ENCODE measurements around the gene CTNND2.

The CTNND2 gene

DNA sequence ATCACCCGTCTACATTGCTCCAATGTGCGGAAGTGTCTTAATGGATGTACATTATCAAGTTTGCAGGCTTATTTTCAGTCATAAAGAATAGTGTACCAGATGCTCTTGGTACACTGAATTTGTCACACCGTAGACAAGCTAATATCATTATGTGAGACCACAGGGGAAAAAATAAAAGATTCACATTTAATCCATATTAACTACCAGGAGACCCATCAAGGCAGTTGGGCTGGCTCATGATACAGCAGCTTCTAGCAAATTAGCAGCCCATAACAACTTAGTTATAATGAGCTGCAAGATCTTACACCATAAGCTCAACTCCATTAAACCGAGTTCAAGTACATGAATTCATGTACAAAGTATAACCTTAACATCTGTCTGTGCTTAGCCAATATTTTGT, 324.9 kb downstream of the CTNND2 start:
- no peak for DNase-seq

DNA sequence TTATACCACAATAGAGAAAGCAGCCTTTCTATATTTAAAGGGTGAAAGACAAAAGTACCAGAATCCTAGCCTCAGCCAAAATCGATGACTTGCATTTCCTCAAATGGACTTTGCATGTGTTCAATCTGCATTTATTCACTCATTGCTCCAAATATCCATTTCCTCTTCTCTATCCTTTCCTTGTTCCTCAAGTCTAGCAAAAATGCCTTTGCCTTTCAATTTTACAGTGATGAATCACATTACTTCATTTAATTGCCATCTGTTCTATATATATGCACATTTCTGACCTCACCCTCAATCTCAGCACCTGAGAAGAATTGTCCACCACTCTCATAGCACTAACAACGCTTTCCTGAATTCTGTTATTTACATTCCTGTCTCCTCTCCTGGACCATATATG, 329.5 kb downstream of the CTNND2 start:
- DNase-seq: no peak

DNA sequence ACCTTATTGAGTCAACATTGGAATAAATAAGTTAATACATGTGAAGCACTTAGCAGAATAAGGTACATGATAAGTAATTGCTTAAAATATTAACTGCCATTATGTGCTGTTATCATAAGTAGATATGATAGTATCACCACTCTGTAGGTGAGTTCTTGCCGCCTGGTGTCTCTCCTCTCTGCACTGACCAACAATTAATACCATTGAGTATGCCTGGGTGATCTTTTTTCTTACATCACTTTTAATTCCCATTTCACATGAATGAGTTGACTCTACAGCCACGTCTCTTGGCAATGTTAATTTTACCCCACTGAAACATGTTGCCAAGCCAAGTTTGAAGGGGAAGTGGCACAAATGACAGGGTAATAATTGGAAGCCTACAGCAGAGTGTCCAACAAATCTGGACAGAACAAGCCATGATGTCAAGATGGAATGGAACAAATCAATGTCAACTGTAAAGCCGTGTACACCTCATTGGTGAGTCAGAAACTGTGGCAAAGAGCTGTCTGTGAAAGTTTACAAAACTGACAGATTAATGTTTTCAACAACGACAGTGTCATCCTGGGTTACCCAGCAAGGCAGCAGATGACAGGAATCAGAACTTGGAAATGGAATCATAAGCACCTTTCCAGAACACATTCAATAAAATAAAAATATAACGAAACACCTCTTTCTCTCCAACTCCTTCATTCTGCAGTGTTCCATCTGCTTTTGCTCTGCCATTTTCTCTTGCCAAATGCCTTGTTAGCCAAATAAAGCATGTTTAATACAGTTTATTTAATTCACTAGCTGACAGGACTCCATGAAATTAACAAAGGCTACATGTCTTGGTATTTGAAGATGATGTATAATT, 330.9 kb downstream of the CTNND2 start:
- DNase-seq: no peak

DNA sequence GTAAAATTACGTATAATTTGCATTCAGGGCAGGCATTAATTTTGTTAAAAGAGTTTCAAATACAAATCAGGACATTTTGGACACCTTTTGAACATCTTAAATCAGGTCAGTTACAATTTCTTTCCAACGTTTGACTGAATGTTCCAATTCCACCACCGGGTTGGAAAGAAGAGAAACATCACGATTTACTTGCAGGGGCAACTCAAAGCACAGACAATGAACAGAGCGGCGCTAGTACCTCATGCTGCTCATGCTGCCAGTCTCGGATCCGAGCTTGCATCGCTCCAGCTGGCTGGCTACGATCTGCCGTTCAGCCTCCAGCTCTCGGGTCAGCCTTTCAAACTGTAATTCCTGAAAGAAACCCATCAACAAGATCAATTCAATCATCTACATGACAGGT, 339.5 kb downstream of the CTNND2 start:
- no peak for DNase-seq

DNA sequence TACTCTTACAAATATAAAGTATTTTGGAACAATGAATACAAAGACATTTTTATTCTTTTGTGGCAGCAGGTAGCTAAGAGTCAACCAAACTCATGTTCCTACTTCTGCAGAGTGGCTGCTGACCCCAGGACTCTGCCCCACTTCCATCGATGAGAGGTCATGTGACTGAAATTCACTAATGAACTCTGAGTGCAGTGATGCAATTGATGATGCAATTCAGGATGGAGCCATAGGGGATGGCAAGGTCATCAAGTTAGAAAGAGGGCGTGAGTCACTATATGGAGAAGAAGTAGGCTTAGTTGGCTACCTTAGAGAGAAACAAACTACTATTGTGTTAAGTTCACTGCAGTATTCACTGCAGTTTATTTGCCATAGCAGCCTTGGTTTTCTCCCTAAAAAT, 340.4 kb downstream of the CTNND2 start:
- no peak for DNase-seq

DNA sequence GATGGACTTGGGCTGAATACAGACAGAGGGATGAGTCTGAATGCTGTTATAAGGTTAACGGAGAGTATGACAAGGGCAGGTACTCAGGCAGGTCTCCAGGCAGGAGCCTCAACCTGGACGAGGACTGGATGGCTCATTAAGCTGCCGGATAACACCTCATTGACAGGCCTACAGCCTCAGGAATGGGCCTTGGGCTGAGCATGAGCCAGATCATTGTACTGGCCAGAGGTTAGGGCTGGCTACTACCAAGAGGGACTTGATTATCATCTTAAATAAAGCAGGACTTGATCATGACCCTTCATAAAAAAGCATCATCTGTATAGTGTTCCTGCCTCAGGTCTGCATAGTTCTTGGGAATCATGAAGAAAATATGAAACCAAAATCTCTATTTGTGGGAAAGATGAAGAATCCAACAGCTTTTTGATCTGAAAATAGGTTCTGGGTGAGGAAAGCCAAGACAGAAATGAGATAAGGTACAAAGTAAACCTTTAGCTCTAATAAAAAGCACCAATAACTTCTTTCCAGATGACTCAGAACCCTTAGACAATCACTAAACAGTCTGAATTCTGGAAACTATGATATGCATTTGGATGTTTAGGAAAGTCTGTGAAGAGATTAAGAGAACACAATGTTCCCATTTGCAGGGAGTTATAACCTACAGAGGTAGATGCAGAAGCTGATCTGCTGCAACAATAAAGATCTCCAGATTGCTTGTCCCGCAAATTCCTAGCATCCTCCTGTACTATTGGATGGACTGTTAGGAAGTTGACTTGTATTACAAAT, 343.1 kb downstream of the CTNND2 start:
- DNase-seq: no peak

DNA sequence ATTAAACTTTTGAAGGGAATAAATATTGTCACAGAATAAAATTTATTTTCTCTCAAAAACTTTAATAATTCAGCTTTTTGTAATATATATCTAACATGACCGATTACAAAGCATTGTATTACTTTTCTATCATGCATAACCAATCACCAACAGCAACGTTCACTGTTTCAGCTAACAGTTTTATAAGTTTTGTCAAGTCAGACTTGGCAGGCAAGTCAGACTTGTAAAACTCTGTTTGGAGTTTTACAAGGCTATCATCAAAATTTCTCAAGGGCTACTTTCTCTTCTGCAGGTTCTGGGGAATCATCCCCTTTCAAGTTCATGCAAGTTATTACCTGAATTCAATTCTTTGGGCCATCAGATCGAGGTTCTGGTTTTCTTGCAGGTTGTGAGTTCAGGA, 347.2 kb downstream of the CTNND2 start:
- DNase-seq: no peak

DNA sequence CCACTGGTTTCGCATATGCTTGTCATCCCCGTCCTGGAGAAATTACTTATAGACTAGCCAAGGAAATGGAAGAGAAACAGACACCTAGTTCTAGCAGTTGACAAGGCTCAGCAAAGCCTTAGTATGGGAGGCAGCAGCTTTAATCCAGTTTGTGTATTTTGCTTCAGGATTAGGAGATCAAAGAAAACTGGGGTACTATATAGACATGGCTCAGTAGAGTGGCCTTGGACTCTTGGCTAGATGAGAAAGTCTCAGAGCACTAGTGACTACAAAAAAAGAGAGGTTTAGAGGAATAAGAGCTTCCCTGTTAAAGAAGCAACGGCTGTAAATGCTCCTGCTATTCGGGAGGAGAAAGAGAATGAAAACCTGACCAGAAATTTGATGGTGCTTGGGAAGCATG, 349.1 kb downstream of the CTNND2 start:
- DNase-seq: no peak

DNA sequence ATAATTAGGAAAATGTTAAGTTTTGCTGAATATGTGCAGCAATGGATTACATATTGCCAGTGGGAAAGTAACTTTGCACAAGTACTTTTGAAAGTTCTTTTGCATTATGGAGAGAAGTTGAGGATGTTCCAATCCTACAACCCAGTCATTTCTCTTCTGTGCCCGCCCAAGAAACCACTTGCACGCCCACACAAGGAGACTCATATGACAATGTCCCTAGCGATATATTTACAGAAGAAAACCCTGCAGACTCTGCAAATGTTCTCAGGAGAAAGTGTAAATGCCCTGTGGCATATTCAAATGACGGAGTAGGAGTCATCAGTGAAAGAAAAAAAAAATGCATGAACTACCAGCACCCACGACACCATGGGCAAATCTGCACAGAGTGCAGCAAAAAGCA, 356.5 kb downstream of the CTNND2 start:
- peak; percentile 2 for DNase-seq

DNA sequence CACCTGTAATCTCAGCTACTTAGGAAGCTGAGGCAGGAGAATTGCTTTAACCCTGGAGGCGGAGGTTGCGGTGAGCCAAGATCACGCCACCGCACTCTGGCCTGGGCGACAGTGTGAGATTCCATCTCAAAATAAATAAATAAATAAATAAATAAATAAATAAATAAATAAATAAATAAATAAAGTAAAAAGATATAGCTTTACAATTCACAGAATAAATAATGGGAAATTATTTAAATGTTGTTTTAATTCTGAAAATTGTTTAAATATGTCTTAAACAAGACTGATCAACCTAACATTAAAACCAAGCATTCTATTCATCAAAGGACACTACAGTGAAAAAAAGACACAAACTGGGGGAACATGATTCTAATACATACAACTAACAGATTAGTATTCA, 357.1 kb downstream of the CTNND2 start:
- no peak for DNase-seq

DNA sequence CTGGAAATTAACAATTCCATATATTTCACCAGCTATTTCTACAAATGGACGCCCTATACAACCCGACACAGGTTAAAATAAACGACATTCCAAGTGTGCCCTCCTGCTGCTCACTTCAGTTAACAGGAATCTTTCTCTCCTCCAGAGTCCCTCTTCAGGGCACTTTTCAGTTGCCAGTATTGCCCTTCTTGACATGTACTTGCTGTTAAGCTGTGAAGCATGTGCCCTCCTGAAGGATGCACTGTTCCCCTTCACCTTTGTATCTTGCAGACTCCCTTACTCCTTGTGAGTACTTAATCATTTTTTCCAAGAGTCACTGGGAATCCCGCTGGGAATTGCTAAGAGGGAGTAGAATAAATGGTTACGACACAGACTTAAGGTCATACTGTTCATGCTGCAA, 364.1 kb downstream of the CTNND2 start:
- DNase-seq: no peak

DNA sequence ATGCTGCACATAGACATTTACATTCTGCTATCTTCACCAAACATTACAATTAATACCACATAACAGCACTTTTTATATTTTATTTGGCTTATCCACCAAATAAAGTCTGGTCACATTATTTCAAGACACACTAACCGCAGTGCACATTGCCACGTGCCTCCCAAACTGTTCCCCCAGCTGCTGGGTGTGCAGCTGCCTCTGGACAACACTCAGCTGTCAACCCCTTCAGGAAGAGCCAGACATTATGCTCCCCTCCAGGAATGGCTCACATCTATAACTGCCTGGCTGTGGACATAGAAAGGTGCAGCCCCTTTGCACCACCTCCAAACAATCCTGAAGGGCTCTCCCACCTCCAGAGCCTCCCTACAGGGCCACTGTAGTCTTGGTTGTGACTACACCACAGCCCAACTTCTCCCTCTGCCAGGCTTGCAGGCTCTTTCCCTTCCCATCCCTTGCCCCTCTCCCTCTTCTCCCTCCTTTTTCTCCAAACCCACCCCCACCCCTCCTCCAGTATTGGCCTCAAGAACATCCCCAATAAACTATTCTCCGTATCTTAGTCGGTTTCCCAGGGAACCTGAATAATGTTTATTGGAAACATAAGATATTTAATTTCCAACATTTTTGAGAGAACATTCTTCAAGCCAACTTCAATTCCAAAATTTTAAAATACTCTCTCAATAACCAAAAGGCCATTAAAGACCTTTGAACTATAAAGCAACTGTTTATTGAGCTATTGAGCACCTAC, 372.3 kb downstream of the CTNND2 start:
- no peak for DNase-seq

DNA sequence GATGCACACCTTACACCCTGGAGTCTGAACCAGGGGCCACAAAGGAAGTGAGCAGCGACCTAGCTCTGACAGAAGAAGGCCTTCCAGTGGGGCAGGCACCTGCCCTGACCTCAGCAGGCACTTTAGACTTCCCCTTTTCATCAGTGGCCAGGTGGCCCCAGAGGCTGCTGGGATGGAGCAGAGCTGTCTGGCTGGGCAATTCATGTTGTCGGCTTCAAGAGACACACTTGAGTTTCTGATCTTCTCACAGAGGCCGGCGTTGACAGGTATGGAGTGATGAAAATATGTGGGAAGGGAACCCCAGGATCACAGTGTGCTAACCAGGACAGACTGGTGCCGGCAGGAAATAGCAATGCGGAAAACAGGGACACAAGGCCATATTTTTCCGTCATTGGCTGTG, 375.5 kb downstream of the CTNND2 start:
- DNase-seq: no peak

DNA sequence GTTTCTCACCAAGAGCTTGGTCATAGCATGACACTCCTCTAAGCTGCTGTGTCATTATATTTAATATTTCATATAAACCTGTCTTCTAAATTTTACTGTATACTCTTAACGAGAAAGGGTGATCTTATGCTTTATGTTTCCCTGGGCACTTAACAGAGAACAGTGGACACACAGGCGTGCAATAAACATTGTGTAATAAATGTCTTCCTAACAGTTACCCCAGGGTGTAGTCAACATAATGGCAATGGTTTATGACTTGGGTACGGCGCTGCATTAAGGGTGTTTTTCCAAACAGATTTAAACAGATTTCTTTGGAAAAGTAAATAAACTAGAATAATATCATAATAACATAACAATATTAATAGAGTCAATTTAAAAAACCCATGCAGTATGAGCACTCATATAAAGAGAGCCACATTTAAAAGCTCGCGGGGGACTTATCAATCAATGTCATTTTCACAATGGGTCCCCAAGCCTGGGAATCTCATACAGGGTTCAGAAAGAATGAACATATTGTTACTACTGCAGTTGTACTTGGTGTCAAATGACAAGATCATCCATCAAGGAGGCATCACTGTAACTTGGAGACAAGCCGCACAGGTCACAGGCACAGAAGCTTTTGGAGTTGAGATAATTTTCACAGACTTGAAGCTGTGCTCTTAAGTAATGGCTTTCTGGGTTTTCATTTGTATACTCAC, 376.4 kb downstream of the CTNND2 start:
- DNase-seq: no peak

DNA sequence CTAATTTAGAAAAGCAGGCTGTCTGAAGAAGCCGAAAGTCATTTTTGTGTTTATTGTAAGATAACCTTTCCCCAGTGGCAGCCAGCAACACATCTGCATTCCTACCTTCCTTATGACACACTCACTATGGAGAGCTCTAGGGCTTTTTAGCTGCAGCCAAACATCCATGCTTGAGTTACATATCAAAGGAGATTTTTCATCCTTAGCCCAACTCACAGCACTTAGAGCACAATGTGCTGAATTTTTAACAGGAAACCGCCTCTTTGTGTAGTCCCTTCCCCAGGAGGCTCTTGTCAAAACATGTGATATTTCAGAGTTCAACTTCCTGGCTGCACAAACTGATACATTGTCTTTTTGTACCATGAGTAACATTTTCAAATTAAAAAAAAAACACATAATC, 379.2 kb downstream of the CTNND2 start:
- DNase-seq: no peak

DNA sequence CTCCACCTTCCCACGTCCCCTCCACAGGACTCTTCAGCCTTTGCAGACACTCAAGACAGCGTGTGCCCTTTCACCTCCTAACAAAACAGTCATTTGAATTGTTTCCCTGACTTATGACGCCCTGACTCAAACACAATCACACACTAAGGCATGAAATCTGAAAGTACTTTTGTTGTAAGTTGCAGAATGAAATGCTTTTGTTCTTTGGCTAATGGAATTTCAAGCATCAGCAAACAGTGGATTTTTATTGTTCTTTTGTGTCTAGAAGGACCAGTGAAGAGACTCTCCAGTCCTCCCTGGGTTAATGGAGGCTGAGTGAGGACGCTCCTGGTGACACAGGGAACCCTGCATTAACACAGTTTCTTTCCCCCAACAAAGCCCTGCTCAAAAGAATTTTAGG, 380.1 kb downstream of the CTNND2 start:
- DNase-seq: no peak

DNA sequence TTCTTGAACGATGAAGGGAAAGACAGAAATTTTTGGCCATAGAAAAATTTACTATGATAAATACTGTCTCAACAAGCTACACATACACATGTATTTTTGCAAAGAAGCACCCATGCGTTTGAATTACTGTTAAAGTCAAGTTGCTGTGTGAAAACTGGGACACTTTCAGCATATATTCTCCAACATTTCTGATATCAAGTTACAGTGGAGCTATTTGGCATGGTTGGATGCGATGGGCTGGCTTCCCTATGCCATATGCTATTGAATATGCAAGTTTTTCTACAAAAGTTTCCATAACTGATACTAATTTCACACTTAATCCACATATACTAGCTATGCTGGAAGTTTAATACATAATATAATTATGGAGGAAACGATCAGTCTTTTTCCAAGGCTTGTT, 381.4 kb downstream of the CTNND2 start:
- DNase-seq: no peak

DNA sequence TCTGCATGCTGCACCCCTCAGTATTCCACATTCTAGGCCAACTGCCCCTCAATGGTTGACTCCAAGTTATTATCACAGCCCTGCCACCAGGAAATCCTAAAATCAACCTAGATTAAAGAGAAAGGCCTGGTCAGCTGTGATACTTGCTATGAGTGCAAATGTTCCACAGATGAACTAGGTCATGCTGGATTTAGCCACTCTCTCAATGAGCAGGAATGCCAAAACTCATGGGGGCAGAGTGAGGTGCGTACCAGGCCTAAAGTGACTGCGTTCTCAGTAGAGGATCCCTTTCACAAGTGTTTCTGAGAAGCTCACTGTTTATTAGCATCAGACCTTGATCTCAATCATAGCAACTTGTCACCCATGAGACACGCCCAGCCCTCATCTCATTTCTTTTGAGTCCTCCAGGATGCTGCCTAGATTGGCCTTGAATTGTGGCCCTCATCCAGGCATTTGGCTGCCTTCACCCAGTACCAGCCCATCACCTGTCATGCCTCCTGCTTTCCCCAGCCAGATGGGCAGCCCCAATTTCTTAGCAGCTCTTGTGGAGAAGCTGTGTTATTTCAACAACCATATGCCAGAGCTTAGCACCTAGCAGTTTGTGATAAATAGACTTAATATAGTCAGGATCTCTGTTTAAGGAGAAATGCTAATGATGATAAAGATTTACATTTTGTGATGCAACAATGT, 383.9 kb downstream of the CTNND2 start:
- no peak for DNase-seq

DNA sequence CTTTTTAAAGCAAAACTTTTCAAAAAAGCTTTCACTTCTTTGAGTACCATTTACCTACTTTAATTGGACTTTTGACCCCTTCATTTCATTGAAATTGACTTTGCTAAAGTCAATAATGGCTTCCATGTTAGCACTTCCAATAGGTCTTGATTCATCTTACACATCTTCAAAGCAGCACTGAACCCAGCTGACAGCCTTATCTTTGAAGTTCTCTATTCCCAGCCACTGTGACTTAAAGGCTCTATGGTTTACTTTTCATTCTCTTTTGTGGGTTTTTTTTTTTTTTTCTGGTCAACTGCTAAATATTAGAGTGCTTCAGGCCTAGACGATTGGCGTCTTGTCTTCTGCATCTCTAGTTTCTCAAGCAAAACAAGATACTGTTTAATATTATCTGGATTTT, 385.0 kb downstream of the CTNND2 start:
- no peak for DNase-seq

DNA sequence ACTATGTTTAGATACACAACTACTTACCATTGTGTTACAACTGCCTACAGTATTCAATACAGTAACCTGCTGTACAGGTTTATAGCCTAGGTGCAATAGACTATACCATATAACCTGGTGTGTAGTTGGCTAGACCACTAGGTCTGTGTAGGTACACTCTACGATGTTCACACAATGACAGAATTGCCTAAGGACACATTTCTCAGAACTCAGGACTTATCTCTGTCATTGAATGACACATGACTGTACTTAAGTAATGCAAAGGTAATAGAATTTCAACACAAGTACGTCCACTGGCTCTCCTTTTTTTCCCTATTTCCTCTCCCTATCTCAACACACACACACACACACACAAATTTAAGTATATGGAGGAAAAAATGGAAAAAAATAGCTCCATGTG, 385.6 kb downstream of the CTNND2 start:
- DNase-seq: no peak

DNA sequence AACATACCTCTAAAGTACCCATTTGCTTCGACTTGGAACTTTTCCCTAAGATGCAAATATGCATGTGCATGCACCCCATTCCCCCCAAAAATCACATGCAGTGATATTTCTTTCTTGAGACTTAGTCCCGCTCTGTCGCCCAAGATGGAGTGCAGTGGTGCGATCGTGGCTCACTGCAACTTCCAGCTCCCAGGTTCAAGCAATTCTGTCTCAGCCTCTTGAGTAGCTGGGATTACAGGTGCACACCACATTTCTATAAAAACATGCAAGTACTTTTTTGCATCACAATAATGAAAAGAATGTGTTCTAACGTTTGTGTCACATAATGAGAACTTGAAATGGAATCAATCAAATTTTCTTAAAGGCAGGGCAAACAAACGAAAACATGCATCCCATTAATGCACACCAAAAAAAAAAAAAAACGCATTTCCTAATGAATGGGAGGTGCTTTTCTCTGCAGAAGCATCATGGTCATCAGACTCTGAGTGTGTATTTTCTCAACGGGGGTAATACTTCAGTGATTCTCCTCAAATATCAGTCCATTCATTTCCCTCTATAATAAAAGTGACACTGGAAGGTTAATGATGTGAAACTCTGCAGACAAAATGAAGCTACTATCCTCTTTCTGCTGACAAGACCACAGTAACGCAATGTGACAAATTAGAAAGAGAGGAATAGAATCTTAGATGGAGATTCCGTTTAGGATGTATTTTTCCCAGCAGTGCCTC, 389.4 kb downstream of the CTNND2 start:
- DNase-seq: no peak

DNA sequence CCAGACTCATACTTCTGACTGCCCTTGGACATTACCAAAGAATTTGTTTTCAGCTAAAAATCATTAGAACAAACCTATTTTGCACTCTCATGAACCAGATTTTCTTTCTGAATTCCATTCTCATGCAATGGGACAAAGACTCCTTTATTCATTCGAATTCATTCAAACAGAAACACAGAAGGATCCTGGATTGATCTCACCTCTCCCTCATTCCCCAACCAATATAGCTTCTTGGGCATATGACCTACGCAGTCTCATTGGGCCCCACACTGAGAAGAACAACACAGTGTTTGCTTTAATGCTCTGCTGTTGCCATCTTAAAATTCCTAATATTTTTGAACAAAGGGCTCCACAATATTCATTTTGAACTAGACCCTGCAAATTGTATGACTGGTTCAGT, 392.4 kb downstream of the CTNND2 start:
- no peak for DNase-seq
